ENCODE data around the gene TMEM44.

TMEM44 gene

DNA sequence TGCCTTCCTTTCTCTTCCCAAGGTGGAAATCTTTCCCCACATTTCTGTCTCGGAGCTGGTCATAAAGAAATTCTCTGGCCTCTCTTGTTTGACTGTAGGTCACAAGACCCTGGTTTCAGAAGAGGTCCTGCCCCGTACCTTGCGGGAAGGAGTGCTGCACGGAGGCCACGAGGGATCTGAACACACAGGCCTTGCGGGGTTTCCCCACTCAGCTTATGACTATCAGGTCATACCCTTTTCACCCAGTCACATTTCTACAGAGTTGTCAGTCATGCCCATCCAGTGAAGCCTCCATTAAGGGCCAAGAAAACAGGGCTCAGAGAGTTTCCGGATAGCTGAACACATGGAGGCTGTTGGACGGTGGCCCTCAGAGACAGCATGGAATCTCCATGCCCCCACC, 91.7 kb downstream of the TMEM44 start:
- H4K20me1 ChIP-seq (ENCODE audit: insufficient read depth, low read length): no peaks in the 10 kb centered on the region
- peak overlapping the region; percentile 78 for H2AFZ ChIP-seq (ENCODE audit: low read depth, low read length)
- H3K9ac ChIP-seq (ENCODE audit: low read length): no peak overlapping the region
- H3K4me3 ChIP-seq (ENCODE audit: low read length): no peak overlapping the region
- no peaks in the 10 kb centered on the region for H3K79me2 ChIP-seq (ENCODE audit: low read length)
- no peak overlapping the region for H3K27ac ChIP-seq (ENCODE audit: low read length)
- H3K27me3 ChIP-seq (ENCODE audit: low read depth, low read length): no peaks in the 10 kb centered on the region
- TF ChIP-seq EZH2phosphoT487 (IDR thresholded peaks at IDR 0.05; ENCODE audit: low read depth): no peak
- no peak for TF ChIP-seq CTCF (IDR thresholded peaks at IDR 0.05; ENCODE audit: low read depth, low read length)
- H3K4me2 ChIP-seq (ENCODE audit: low read length): peak overlapping the region; percentile 10
- no peaks in the 10 kb centered on the region for H3K9me3 ChIP-seq (ENCODE audit: insufficient read depth, low read length)
- H3K36me3 ChIP-seq (replicated peaks; ENCODE audit: low read depth, low read length): no peaks in the 10 kb centered on the region
- H3K4me1 ChIP-seq (ENCODE audit: low read length): peaks cover 8% of the 10 kb centered on the region

- Histone ChIP-seq H4K20me1 (ENCODE audit: insufficient read depth, low read length) (no peaks in the 10 kb centered on the region), H3K9ac (ENCODE audit: low read length) (no peak overlapping the region), H3K36me3 (replicated peaks; ENCODE audit: low read depth, low read length) (no peaks in the 10 kb centered on the region), H2AFZ (ENCODE audit: low read depth, low read length) (peak overlapping the region; percentile 29; the same call in 1 of the 2 replicates), H3K9me3 (ENCODE audit: insufficient read depth, low read length) (no peaks in the 10 kb centered on the region), H3K27me3 (ENCODE audit: low read depth, low read length) (no peaks in the 10 kb centered on the region), H3K4me3 (ENCODE audit: low read length) (no peak overlapping the region), H3K4me1 (ENCODE audit: low read length) (peaks cover 8% of the 10 kb centered on the region), H3K79me2 (ENCODE audit: low read length) (no peaks in the 10 kb centered on the region), H3K27ac (ENCODE audit: low read length) (no peak overlapping the region), H3K4me2 (ENCODE audit: low read length) (no peak overlapping the region)
- TF ChIP-seq CTCF (IDR thresholded peaks at IDR 0.05; ENCODE audit: low read depth, low read length): no peak
- no peak for TF ChIP-seq EZH2phosphoT487 (IDR thresholded peaks at IDR 0.05; ENCODE audit: low read depth)
Observed at GRCh38 chr3:194540274-194540905, 92.8 kb downstream of the TMEM44 start.

DNA sequence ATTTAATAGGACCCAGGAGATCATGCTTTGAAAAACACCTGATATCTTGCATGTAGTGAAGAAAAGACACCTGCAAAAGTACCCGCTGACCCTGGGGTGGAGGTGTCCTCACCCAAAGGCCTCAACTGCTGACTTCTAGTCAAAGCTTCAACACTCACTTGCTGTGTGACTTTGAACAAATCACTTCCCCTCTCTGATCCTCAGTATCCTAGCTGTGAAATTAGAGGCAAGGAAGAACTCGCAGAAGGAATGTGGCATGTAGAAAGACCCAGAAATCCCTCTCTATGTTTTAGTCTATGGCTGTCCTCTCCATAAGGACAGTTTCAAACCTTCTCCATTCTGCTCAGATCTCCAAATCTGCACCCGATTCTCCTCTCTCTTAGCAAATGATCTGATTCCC, 93.7 kb downstream of the TMEM44 start:
- no peak overlapping the region for H3K4me2 ChIP-seq (ENCODE audit: low read length)
- no peak overlapping the region for H3K9ac ChIP-seq (ENCODE audit: low read length)
- no peaks in the 10 kb centered on the region for H3K27me3 ChIP-seq (ENCODE audit: low read depth, low read length)
- peaks cover 8% of the 10 kb centered on the region for H3K4me1 ChIP-seq (ENCODE audit: low read length)
- TF ChIP-seq EZH2phosphoT487 (IDR thresholded peaks at IDR 0.05; ENCODE audit: low read depth) (no peak), CTCF (IDR thresholded peaks at IDR 0.05; ENCODE audit: low read depth, low read length) (no peak)
- H3K79me2 ChIP-seq (ENCODE audit: low read length): no peaks in the 10 kb centered on the region
- no peak overlapping the region for H3K27ac ChIP-seq (ENCODE audit: low read length)
- H3K36me3 ChIP-seq (replicated peaks; ENCODE audit: low read depth, low read length): peaks cover under 1% of the 10 kb centered on the region
- no peak overlapping the region for H3K4me3 ChIP-seq (ENCODE audit: low read length)
- H4K20me1 ChIP-seq (ENCODE audit: insufficient read depth, low read length): no peaks in the 10 kb centered on the region
- H2AFZ ChIP-seq (ENCODE audit: low read depth, low read length): no peak overlapping the region
- H3K9me3 ChIP-seq (ENCODE audit: insufficient read depth, low read length): peaks cover 4% of the 10 kb centered on the region; the same call in 1 of the 2 replicates

GRCh38 chr3:194537732-194538247, 95.4 kb downstream of the TMEM44 start:
- Histone ChIP-seq H3K9ac (ENCODE audit: low read length) (no peak overlapping the region), H3K27me3 (ENCODE audit: low read depth, low read length) (no peaks in the 10 kb centered on the region), H3K79me2 (ENCODE audit: low read length) (no peaks in the 10 kb centered on the region), H4K20me1 (ENCODE audit: insufficient read depth, low read length) (no peaks in the 10 kb centered on the region), H3K36me3 (replicated peaks; ENCODE audit: low read depth, low read length) (peaks cover 5% of the 10 kb centered on the region), H2AFZ (ENCODE audit: low read depth, low read length) (no peak overlapping the region), H3K4me3 (ENCODE audit: low read length) (no peak overlapping the region), H3K4me2 (ENCODE audit: low read length) (no peak overlapping the region), H3K4me1 (ENCODE audit: low read length) (peaks cover 8% of the 10 kb centered on the region), H3K9me3 (ENCODE audit: insufficient read depth, low read length) (peaks cover 11% of the 10 kb centered on the region; the same call in 1 of the 2 replicates), H3K27ac (ENCODE audit: low read length) (no peak overlapping the region)
- TF ChIP-seq EZH2phosphoT487 (IDR thresholded peaks at IDR 0.05; ENCODE audit: low read depth): no peak
- no peak for TF ChIP-seq CTCF (IDR thresholded peaks at IDR 0.05; ENCODE audit: low read depth, low read length)
